Superior temporal gyrus (tissue), 1 donor: ENCODE results near the gene PLTP.
A peak's percentile ranks its signal among the peaks of the same experiment; 100 is the strongest.
"Not testable (repeated sequence)": the region's sequence is repeated elsewhere in the genome, so short reads cannot be mapped to it uniquely, and the experiment has no call there.

Experiments used
- DNase-seq: peaks from one replicate; pipeline ENCODE4 v3.0.0-alpha.2; 2016; ENCODE audit errors: extremely low spot score

Gene PLTP

GRCh38 chr20:45944965-45945677 is 33.2 kb upstream of the PLTP start:
- DNase-seq, result no peak

- DNase-seq, result peak; percentile 63
These were observed 32.4 kb upstream of the PLTP start for GRCh38 chr20:45944151-45944964.

GRCh38 chr20:45943613-45944012 is 31.7 kb upstream of the PLTP start:
- DNase-seq, result no peak

- DNase-seq, result no peak
These were observed 28.5 kb upstream of the PLTP start for GRCh38 chr20:45940469-45940868.

- DNase-seq, result no peak
These were observed 28.1 kb upstream of the PLTP start for GRCh38 chr20:45940053-45940452.

- DNase-seq, result no peak
These were observed 26.9 kb upstream of the PLTP start for GRCh38 chr20:45938727-45939438.

- no peak for DNase-seq
These were observed 25.8 kb upstream of the PLTP start for GRCh38 chr20:45937765-45938164.

GRCh38 chr20:45935416-45936046 is 23.6 kb upstream of the PLTP start:
- peak; percentile 72 for DNase-seq

- DNase-seq, result peak; percentile 99
These were observed 22.8 kb upstream of the PLTP start, which contains the start of gene PCIF1 for GRCh38 chr20:45934586-45935415. PCIF1 (plus strand) TSS chr20:45934683; CDS start chr20:45939000, 4,317 bp downstream.

- DNase-seq, result no peak
These were observed 22.2 kb upstream of the PLTP start for GRCh38 chr20:45934046-45934585.

- DNase-seq, result peak; percentile 66
These were observed 21.5 kb upstream of the PLTP start for GRCh38 chr20:45933266-45934045.

GRCh38 chr20:45931680-45932079 is 19.7 kb upstream of the PLTP start:
- DNase-seq, result not testable (repeated sequence)

GRCh38 chr20:45927071-45927878 is 15.3 kb upstream of the PLTP start:
- no peak for DNase-seq

GRCh38 chr20:45926731-45927070 is 14.7 kb upstream of the PLTP start:
- no peak for DNase-seq

GRCh38 chr20:45925821-45926506 is 14.0 kb upstream of the PLTP start:
- no peak for DNase-seq

- peak; percentile 44 for DNase-seq
These were observed 12.7 kb upstream of the PLTP start for GRCh38 chr20:45924391-45925261.

GRCh38 chr20:45921337-45922189 is 9.6 kb upstream of the PLTP start:
- DNase-seq, result no peak
